SK-N-SH (cell line): Measurements from ENCODE around the gene TJAP1. TPM values are rescaled to one million over a fixed set of nuclear protein-coding genes. Genes with fewer than 3 reads are reported as not detected.

Experiments used
- CTCF ChIA-PET: fragments of 300-600, 350-600 bp; formaldehyde crosslinking; extraction: SDS; loops from one replicate; lab custom pipeline; 2021; lab: Yijun Ruan, JAX
- POLR2A ChIA-PET: fragments of 350-600 bp; sonication (Branson Sonifier 250); formaldehyde crosslinking; extraction: SDS; loops from one replicate; lab custom pipeline; 2020; ENCODE audit warnings: antibody characterized with exemption, inconsistent platforms; lab: Yijun Ruan, JAX
- DNase-seq: peaks from one replicate; pipeline ENCODE4 v3.0.0; 2012
- H2AFZ ChIP-seq: fragments of 200-600 bp; sonication (generic); 2 replicates; pipeline ENCODE4 v1.8.1; 2016; ENCODE audit warnings: antibody characterized with exemption, mild to moderate bottlenecking, low read depth
- H3F3A ChIP-seq: fragments of 200-600 bp; sonication (generic); replicated peaks from 2 replicates; pipeline ENCODE3; 2016; ENCODE audit warnings: antibody characterized with exemption, mild to moderate bottlenecking; ENCODE audit not compliant: insufficient read depth
- H3K27ac ChIP-seq, 2 experiments: fragments of 200-500 bp in 1 of 2; fragments of 200-600 bp in 1 of 2; sonication (Bioruptor generic) in 1 of 2; sonication (generic), shearing (Covaris generic) in 1 of 2; 2 replicates each; pipeline versions ENCODE4 v1.5.1 to v1.6.1; 2014 to 2016; ENCODE audit warnings: low read depth in 2 of 2, inconsistent platforms in 1 of 2, low read length in 1 of 2, mild to moderate bottlenecking in 1 of 2, mixed read lengths in 1 of 2
- H3K27me3 ChIP-seq: fragments of 200-600 bp; sonication (generic), shearing (Covaris generic); 2 replicates; pipeline ENCODE4 v1.6.1; 2016; ENCODE audit warnings: mixed run types; ENCODE audit not compliant: insufficient read depth
- H3K36me3 ChIP-seq, 2 experiments: fragments of 200-500 bp in 1 of 2; fragments of 200-600 bp in 1 of 2; sonication (Bioruptor generic) in 1 of 2; sonication (generic) in 1 of 2; replicated peaks in 1 of 2; 2 replicates each; pipeline versions ENCODE3 to v1.5.1; 2014 to 2016; ENCODE audit warnings: low read length in 1 of 2, mild to moderate bottlenecking in 1 of 2; ENCODE audit not compliant: insufficient read depth in 2 of 2, control insufficient read depth in 1 of 2
- H3K4me1 ChIP-seq, 2 experiments: fragments of 200-500 bp in 1 of 2; fragments of 200-600 bp in 1 of 2; sonication (Bioruptor generic) in 1 of 2; sonication (generic), shearing (Covaris generic) in 1 of 2; 2 replicates each; pipeline versions ENCODE4 v1.5.1 to v1.6.1; 2014 to 2016; ENCODE audit warnings: low read depth in 1 of 2, low read length in 1 of 2, mixed run types in 1 of 2; ENCODE audit not compliant: insufficient read depth in 2 of 2, control insufficient read depth in 1 of 2
- H3K4me2 ChIP-seq: fragments of 200-600 bp; sonication (generic), shearing (Covaris generic); 2 replicates; pipeline ENCODE4 v1.6.1; 2017; ENCODE audit warnings: mixed run types
- H3K4me3 ChIP-seq, 2 experiments: fragments of 200-500 bp in 1 of 2; fragments of 200-600 bp in 1 of 2; sonication (Bioruptor generic) in 1 of 2; sonication (generic), shearing (Covaris generic) in 1 of 2; 2 replicates each; pipeline versions ENCODE4 v1.5.1 to v1.8.1; 2014 to 2016; ENCODE audit warnings: low read depth in 2 of 2, inconsistent platforms in 1 of 2, low read length in 1 of 2, mild to moderate bottlenecking in 1 of 2, mixed read lengths in 1 of 2, moderate library complexity in 1 of 2
- H3K79me2 ChIP-seq: fragments of 200-600 bp; sonication (generic); 2 replicates; pipeline ENCODE4 v1.8.1; 2017; ENCODE audit warnings: mild to moderate bottlenecking; ENCODE audit not compliant: insufficient read depth
- H3K9ac ChIP-seq: fragments of 200-600 bp; sonication (generic); 2 replicates; pipeline ENCODE4 v1.6.1; 2017; ENCODE audit warnings: mixed run types
- H3K9me2 ChIP-seq: fragments of 200-600 bp; sonication (generic); 2 replicates; pipeline ENCODE4 v1.6.1; 2017; ENCODE audit warnings: mixed run types
- H3K9me3 ChIP-seq: fragments of 200-600 bp; sonication (generic); 2 replicates; pipeline ENCODE4 v1.6.1; 2017; ENCODE audit warnings: mixed run types, mild to moderate bottlenecking, moderate library complexity
- H4K20me1 ChIP-seq: fragments of 200-600 bp; sonication (generic); 2 replicates; pipeline ENCODE4 v1.6.1; 2017; ENCODE audit warnings: mild to moderate bottlenecking, mixed run types; ENCODE audit not compliant: insufficient read depth
- CHD2 ChIP-seq: fragments of 150-350 bp; IDR thresholded peaks from 2 replicates; pipeline ENCODE4 v1.6.1; 2018; ENCODE audit warnings: low read length; ENCODE audit not compliant: partially characterized antibody
- EP300 ChIP-seq, 2 experiments: IDR thresholded peaks; 2 replicates each; pipeline versions ENCODE4 v1.4.0 to v1.6.1; 2012; ENCODE audit warnings: borderline replicate concordance in 1 of 2, low read depth in 1 of 2, low read length in 1 of 2
- FOSL2 ChIP-seq: IDR thresholded peaks from 2 replicates; pipeline ENCODE4 v1.4.0; 2012; ENCODE audit warnings: low read depth, mild to moderate bottlenecking, moderate library complexity, borderline replicate concordance
- GABPA ChIP-seq: IDR thresholded peaks from 2 replicates; pipeline ENCODE4 v1.4.0; 2012; ENCODE audit warnings: low read depth, mild to moderate bottlenecking
- JUND ChIP-seq: IDR thresholded peaks from 2 replicates; pipeline ENCODE4 v1.4.0; 2012
- MAX ChIP-seq: IDR thresholded peaks from 2 replicates; pipeline ENCODE4 v1.4.0; 2012; ENCODE audit warnings: low read depth
- MXI1 ChIP-seq: IDR thresholded peaks from 2 replicates; pipeline ENCODE4 v1.6.1; 2012; ENCODE audit warnings: mild to moderate bottlenecking, low read depth, low read length, improper control_type of control experiment
- NFIC ChIP-seq: IDR thresholded peaks from 2 replicates; pipeline ENCODE4 v1.4.0; 2012; ENCODE audit warnings: borderline replicate concordance
- NRF1 ChIP-seq: IDR thresholded peaks from 2 replicates; pipeline ENCODE4 v1.6.1; 2012; ENCODE audit warnings: low read depth, mild to moderate bottlenecking, low read length
- PBX3 ChIP-seq: IDR thresholded peaks from 2 replicates; pipeline ENCODE4; 2012
- RCOR1 ChIP-seq: fragments of 150-350 bp; IDR thresholded peaks from 2 replicates; pipeline ENCODE4 v1.6.1; 2017; ENCODE audit warnings: antibody characterized with exemption, low read length
- RXRA ChIP-seq: IDR thresholded peaks from 2 replicates; pipeline ENCODE4 v1.4.0; 2012; ENCODE audit warnings: low read depth, mild to moderate bottlenecking, borderline replicate concordance
- TAF1 ChIP-seq: IDR thresholded peaks from 2 replicates; pipeline ENCODE4 v1.6.1; 2012; ENCODE audit warnings: low read depth, mild to moderate bottlenecking, low read length, moderate library complexity, borderline replicate concordance
- TCF12 ChIP-seq: IDR thresholded peaks from 2 replicates; pipeline ENCODE4 v1.4.0; 2012
- TEAD4 ChIP-seq: IDR thresholded peaks from 2 replicates; pipeline ENCODE4 v1.4.0; 2012; ENCODE audit warnings: mild to moderate bottlenecking, borderline replicate concordance; ENCODE audit not compliant: insufficient read depth
- WGBS: methylation state at CpG from one replicate; pipeline ENCODE4 v1.1.6; 2017; ENCODE audit warnings: low lambda C conversion rate; 5-methylcytosine and 5-hydroxymethylcytosine counted together
- polyA plus RNA-seq, 3 experiments: library from polyadenylated mRNA; depleted of rRNA; stranded (reverse); fragments of >200 nt; gene quantifications; 2 replicates each; pipeline ENCODE4 v1.2.3, GENCODE V29; 2012
- TF ChIP-seq, protein P1 (sequence below): IDR thresholded peaks from 2 replicates; pipeline ENCODE4 v1.4.0; 2012; ENCODE audit warnings: low read depth, borderline replicate concordance
- TF ChIP-seq, protein P2 (sequence below): fragments of 200-600 bp; sonication (generic); IDR thresholded peaks from 2 replicates; pipeline ENCODE4 v1.6.1; 2017; ENCODE audit warnings: antibody characterized with exemption, mild to moderate bottlenecking, moderate library complexity

Gene TJAP1
- polyA plus RNA-seq, 1 of the 3 experiments (the other 2 are of a cell fraction) = 39.5 TPM

GRCh38 chr6:43460032-43460431, 17.3 kb upstream of the TJAP1 start:
- H3F3A ChIP-seq = no peaks in the 10 kb centered on the region
- no peak for DNase-seq
- peaks cover 11% of the 10 kb centered on the region; the same call in 1 of the 2 replicates for H3K27me3 ChIP-seq
- H3K27ac ChIP-seq = no peak overlapping the region
- no peak overlapping the region for H3K9ac ChIP-seq
- TF ChIP-seq PBX3 = no peak
- no peak for TF ChIP-seq MXI1
- TF ChIP-seq JUND = no peak
- TF ChIP-seq, protein P1, sequence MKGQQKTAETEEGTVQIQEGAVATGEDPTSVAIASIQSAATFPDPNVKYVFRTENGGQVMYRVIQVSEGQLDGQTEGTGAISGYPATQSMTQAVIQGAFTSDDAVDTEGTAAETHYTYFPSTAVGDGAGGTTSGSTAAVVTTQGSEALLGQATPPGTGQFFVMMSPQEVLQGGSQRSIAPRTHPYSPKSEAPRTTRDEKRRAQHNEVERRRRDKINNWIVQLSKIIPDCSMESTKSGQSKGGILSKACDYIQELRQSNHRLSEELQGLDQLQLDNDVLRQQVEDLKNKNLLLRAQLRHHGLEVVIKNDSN = no peak
- TF ChIP-seq CHD2 = no peak
- TF ChIP-seq GABPA = no peak
- TF ChIP-seq TAF1 = no peak
- TF ChIP-seq, protein P2, sequence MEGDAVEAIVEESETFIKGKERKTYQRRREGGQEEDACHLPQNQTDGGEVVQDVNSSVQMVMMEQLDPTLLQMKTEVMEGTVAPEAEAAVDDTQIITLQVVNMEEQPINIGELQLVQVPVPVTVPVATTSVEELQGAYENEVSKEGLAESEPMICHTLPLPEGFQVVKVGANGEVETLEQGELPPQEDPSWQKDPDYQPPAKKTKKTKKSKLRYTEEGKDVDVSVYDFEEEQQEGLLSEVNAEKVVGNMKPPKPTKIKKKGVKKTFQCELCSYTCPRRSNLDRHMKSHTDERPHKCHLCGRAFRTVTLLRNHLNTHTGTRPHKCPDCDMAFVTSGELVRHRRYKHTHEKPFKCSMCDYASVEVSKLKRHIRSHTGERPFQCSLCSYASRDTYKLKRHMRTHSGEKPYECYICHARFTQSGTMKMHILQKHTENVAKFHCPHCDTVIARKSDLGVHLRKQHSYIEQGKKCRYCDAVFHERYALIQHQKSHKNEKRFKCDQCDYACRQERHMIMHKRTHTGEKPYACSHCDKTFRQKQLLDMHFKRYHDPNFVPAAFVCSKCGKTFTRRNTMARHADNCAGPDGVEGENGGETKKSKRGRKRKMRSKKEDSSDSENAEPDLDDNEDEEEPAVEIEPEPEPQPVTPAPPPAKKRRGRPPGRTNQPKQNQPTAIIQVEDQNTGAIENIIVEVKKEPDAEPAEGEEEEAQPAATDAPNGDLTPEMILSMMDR = no peak
- no peak for TF ChIP-seq NRF1
- H2AFZ ChIP-seq = no peak overlapping the region
- no peaks in the 10 kb centered on the region for H3K79me2 ChIP-seq
- H3K9me3 ChIP-seq = no peaks in the 10 kb centered on the region
- POLR2A ChIA-PET = interaction anchor here (1.7 kb wide), 1 partner anchor 50 kb away, joined by 3 read pairs; the partner anchor contains the start of gene LRRC73
- 33% methylated on average over 3 of the region's 4 CpGs for WGBS
- no peak overlapping the region for H3K4me3 ChIP-seq
- H3K4me1 ChIP-seq = peaks cover 0 to 5% of the 10 kb centered on the region in 2 experiments; a peak in 1 of 4 replicates
- H3K9me2 ChIP-seq = no peaks in the 10 kb centered on the region
- no peak overlapping the region for H3K4me2 ChIP-seq
- no peaks in the 10 kb centered on the region for H3K36me3 ChIP-seq
- CTCF ChIA-PET = interaction anchor here (1.1 to 14.6 kb wide), 4 partner anchors 12 to 40 kb away, joined by 3 to 382 read pairs (median 4); partner anchors contain the start of gene LRRC73
- no peaks in the 10 kb centered on the region for H4K20me1 ChIP-seq

DNA sequence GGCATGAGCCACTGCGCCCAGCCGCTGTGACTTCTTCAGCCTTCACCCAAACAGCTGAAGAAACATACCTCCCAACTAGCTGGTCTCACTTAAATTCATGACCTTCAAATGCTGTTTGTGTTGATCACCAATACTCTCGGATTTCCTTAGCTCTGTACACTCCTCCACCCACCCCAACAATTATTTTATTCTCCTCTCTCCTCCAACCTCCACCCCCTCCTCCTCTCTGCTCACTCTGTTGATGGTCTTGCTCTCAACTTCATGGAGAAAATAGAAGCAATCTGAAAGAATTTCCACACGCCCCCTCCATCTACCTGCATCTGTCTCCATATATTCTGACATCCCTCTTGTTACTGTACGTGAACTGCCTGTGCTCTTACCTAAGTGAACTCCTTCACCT, 15.4 kb upstream of the TJAP1 start:
- no peaks in the 10 kb centered on the region for H4K20me1 ChIP-seq
- 54% methylated on average over 5 of the region's 5 CpGs for WGBS
- peaks cover 4% of the 10 kb centered on the region; the same call in 1 of the 2 replicates for H3K27me3 ChIP-seq
- H3K4me1 ChIP-seq = no peaks in the 10 kb centered on the region
- H3K9ac ChIP-seq = no peak overlapping the region
- no peak for DNase-seq
- POLR2A ChIA-PET = no interaction called here
- no peaks in the 10 kb centered on the region for H3F3A ChIP-seq
- H3K79me2 ChIP-seq = no peaks in the 10 kb centered on the region
- CTCF ChIA-PET = interaction anchor here (0.6 to 14.6 kb wide), 2 partner anchors 38 to 112 kb away, joined by 3 to 382 read pairs; partner anchors contain the start of gene LRRC73
- H3K27ac ChIP-seq = no peak overlapping the region
- no peaks in the 10 kb centered on the region for H3K9me3 ChIP-seq
- no peaks in the 10 kb centered on the region for H3K9me2 ChIP-seq
- no peak overlapping the region for H3K4me3 ChIP-seq
- H2AFZ ChIP-seq = no peak overlapping the region
- H3K36me3 ChIP-seq = no peaks in the 10 kb centered on the region
- no peak overlapping the region for H3K4me2 ChIP-seq
- TF ChIP-seq TEAD4 = no peak
- TF ChIP-seq FOSL2 = no peak
- no peak for TF ChIP-seq EP300 (IDR thresholded peaks at IDR 0.05; ENCODE audit: borderline replicate concordance in 1 of 2, low read depth in 1 of 2, low read length in 1 of 2)
- TF ChIP-seq RXRA = no peak
- no peak for TF ChIP-seq NFIC
- no peak for TF ChIP-seq TCF12
- TF ChIP-seq RCOR1 = no peak
- no peak for TF ChIP-seq MAX
